RPMI7951 (cell line): ENCODE measurements around the gene MYH13. TPM values are rescaled to one million over a fixed set of nuclear protein-coding genes. Genes with fewer than 3 reads are reported as not detected.

Experiments
- DNase-seq: peaks from one replicate; pipeline ENCODE4 v3.0.0-alpha.2; 2012; ENCODE audit warnings: low read depth
- total RNA-seq: library from RNA; depleted of rRNA; stranded (reverse); fragments of >200 nt; shearing (Covaris generic); gene quantifications from 2 replicates; pipeline ENCODE4 v1.2.3, GENCODE V29; 2014; rRNA removed

MYH13 gene
- total RNA-seq, 1 experiment from 2014 or later, result not detected

DNA sequence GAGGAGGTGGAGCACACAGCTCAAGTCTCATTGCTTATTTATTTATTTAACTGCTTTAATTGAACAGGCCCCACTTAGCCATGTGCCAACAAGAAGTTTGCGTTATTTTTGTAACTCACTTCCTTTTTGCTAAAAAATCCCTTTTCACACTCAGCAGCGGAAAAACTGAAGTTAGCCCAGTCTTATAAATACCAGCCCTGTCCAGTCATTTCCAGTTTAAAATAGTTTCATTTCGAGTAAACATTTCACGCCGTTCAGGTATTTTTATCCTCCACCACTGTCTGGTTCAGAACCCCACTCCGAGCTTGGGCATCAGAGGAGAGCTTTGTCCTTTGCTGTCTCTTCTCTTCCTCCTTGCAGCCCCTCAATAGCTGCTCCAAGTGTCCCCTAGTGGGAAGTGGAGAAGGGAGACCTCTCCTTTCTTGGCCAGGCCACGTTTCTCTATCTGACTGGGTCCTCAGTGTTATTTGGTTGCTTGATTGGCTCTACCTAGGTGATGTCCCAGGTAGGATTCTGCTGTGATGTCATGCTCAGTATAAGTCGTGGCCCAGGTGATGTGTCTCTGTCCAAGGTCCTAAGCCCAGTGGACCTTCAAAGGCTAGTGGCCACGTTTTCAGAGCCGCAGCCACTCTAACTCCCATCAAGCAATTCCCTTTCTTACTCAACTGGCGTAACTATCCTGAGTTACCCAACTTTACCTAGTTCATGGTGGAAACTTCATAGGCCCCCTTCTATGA lies 121.4 kb downstream of the MYH13 start:
- DNase-seq, result no peak

Other genes with a start within 250 kb of the MYH13 start
- 18.1 and 20.3 TPM in 2 replicates for gene GAS7, start 174.4 kb downstream of the MYH13 start, total RNA-seq
- not detected in 2 replicates for gene MYH8, start 48.9 kb upstream of the MYH13 start, total RNA-seq
- gene MYH4, start 96.6 kb upstream of the MYH13 start, total RNA-seq, result not detected in 2 replicates
- not detected in 2 replicates for gene MYH1, start 145.5 kb upstream of the MYH13 start, total RNA-seq
- gene MYH2, start 176.7 kb upstream of the MYH13 start, total RNA-seq, result not detected in 2 replicates